Measurements from ENCODE around the gene NKX1-1. TPM values are rescaled to one million over a fixed set of nuclear protein-coding genes. Genes with fewer than 3 reads are reported as not detected.

NKX1-1 gene
- total RNA-seq, 1 donor: not detected

DNA sequence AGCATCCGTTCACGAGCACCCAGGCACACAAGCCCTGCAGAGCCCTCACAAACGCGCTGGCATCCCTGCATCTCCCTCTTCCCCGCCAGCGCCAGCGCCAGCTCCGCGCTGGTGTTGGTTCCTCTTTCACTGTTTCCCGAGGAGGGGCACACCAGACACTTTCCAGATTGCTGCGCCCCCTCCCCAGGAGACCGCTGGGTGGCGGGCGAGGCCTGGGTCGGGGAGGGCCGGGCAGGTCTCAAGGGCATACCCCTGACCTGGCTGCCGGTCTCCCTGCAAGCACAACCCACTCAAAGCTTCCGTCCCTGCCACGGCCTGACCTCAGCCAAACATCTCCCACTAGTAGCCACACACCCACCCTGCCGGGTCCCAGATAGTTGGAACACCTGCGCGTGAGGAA, 2.2 kb upstream of the NKX1-1 start:
- TF ChIP-seq, protein P1, sequence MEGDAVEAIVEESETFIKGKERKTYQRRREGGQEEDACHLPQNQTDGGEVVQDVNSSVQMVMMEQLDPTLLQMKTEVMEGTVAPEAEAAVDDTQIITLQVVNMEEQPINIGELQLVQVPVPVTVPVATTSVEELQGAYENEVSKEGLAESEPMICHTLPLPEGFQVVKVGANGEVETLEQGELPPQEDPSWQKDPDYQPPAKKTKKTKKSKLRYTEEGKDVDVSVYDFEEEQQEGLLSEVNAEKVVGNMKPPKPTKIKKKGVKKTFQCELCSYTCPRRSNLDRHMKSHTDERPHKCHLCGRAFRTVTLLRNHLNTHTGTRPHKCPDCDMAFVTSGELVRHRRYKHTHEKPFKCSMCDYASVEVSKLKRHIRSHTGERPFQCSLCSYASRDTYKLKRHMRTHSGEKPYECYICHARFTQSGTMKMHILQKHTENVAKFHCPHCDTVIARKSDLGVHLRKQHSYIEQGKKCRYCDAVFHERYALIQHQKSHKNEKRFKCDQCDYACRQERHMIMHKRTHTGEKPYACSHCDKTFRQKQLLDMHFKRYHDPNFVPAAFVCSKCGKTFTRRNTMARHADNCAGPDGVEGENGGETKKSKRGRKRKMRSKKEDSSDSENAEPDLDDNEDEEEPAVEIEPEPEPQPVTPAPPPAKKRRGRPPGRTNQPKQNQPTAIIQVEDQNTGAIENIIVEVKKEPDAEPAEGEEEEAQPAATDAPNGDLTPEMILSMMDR (IDR thresholded peaks at IDR 0.05; ENCODE audit: insufficient read depth, low read depth, low read length): no peak
- no peak overlapping the region for H3K4me3 ChIP-seq (ENCODE audit: low read depth, low read length)
- DNase-seq (ENCODE audit: low read depth): no peak

DNA sequence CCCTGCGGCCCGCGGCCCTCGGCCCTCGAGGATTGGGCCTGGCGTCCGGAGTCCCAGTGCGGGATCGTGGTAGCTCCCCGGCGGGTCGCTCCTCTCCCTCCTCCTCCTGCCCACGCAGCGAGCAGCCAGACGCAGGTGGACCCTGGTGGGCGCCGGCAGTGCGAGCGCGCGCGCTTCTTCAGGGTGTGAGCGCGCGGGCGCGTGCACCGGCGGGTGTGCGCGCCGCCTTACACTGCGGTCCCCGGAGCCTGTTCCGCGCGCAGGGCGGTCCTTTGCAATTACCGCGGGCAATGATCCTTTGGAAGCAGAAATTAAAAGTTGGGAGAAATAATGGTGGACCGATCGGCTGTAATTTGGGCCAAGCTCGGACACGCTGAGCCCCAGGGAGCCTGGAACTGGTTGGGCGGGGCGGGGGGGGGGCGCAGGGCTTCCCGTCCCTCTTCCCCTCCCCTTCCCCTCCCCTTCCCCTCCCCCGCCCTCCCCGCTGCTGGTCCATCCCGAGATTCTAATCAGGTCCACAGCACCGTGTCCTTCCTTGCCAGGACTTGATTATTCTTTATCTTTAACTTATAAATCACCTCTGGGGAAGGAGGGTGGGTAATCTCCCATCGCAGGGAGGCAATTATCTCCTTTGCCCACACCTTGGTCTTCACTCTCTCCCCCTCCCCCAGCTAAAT, 1.6 kb upstream of the NKX1-1 start:
- no peak overlapping the region for H3K4me3 ChIP-seq (ENCODE audit: low read depth, low read length)
- TF ChIP-seq, protein P1 (IDR thresholded peaks at IDR 0.05; ENCODE audit: insufficient read depth, low read depth, low read length): no peak
- DNase-seq (ENCODE audit: low read depth): no peak

DNA sequence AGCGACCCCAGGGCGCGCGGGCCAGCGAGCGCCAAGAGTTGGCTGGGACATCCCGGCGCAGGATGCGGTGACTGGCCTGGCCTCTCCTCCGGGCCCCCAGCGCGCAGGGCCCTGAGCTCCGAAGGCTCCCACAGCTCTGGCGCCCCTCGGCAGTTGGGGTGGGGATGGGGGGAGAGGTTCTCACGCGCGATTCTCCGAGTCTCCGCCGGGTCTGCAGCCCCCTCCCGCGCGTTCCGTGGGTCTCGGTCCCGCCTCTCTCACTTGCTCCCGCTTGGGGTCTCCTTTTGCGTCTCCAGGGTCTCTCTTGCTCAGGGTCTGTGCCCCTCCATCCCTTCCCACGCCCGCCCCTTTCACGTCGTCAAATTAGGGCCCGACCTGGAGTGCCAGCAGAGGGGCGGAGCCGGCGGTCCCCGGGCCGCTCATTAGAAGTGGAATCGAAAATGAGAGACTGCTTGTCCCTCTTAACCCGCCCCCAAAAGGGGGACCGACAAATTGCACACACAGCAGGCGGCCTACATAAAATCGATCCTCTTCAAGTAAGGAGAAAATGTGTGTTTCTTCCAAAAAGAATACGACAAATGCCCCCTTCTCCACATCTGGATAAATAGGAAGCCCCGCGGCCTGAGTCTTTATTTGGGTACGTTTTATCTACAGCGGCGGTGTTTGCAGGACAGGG, 877 bp upstream of the NKX1-1 start:
- TF ChIP-seq, protein P1 (IDR thresholded peaks at IDR 0.05; ENCODE audit: insufficient read depth, low read depth, low read length): no peak
- DNase-seq (ENCODE audit: low read depth): no peak

DNA sequence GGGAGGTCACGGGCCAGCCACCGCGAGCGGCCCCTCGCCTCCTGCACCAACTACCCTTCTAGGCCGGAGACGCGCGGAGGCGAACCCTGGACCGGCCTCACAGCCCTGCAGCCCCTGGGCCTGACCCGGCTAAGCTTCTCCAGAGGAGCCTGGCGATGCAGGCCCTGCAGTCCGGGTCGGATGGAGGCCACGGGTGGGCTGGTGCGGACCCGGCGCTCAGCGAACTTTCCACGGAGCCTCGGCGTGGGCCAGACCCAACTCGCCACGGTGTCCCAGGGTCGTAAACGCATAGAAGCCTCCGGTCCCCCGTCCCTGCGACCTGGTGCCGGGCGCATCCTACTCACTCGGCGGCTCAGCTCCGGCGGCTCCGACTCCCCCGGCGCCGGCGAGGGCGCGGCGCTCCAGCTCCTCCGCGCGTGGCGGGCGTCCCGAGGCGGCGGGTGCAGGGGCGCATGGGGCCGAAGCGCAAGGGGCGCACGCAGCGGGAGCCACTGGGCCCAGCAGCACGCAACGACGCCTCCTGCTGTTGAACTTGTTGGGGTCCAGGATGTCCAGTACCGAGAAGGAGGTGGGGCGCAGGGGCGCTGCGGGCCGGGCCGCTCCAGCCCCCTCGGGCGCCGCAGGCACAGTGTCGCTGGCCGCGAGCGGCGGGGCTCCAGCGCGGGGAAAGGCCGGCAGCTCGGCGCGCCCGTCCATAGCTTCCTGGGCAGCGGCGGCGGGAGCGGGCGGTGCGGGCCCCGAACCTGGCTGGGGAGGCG, 427 bp downstream of the NKX1-1 start:
- DNase-seq (ENCODE audit: low read depth): no peak

More for the DNA sequence above, 877 bp upstream of the NKX1-1 start:
- H3K4me3 ChIP-seq (ENCODE audit: low read depth, low read length): no peak overlapping the region

DNA sequence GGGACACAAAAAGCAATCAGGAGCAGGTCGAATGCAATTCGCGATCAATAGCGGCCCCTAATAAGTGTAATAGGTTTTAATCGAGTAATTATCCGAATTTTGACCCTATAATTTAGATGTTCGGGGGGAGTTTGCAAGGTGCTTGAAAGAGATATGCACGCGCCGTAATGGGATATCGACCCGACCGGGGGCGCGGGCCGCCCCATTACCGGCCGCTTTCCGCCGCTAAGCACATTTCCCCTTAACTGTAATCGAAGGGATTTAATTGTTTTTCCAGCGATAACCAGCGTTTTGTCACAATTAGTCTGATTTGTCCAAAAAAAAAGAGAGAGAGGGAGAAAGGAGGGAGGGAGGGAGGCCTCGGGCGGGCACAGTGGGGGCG, 997 bp downstream of the NKX1-1 start:
- TF ChIP-seq, protein P1 (IDR thresholded peaks at IDR 0.05; ENCODE audit: insufficient read depth, low read depth, low read length): no peak
- DNase-seq (ENCODE audit: low read depth): no peak
- no peak overlapping the region for H3K4me3 ChIP-seq (ENCODE audit: low read depth, low read length)

More for the DNA sequence above, 427 bp downstream of the NKX1-1 start:
- TF ChIP-seq, protein P1 (IDR thresholded peaks at IDR 0.05; ENCODE audit: insufficient read depth, low read depth, low read length): no peak
- no peak overlapping the region for H3K4me3 ChIP-seq (ENCODE audit: low read depth, low read length)

DNA sequence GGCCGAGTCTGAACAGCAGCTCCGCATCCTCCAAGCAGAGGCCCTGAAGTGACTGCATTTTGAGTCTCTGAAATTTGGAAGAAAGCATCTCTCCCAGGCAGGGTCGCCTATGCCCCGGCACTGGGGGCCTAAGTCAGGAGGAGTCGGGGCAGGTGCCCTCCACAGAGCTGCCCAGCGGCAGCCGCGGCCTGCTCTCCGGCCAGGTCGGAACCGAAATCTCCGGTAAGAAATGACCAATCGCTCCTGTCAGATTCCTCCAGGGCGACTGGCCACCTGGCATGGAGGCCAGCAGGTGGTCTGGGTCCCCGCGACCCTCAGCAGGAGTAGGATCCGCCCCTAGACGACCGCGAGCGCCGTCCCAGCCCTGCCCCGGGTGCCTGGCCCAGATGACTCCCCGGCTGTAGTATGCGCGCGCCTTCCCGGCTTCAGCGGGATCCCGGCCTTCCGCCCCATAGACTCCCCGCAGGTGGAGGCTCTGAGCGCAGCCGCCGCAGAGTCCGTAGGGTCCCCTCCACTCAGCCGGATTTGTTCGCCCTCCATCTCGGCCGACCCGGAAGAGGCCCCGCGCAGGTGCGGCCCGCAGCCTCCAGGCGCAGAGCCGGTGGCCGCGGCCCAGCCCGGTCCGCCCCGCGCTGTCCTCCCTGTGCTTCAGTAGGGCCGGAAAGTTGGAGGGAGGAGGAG, 1.5 kb downstream of the NKX1-1 start:
- no peak overlapping the region for H3K4me3 ChIP-seq (ENCODE audit: low read depth, low read length)
- DNase-seq (ENCODE audit: low read depth): no peak
- TF ChIP-seq, protein P1 (IDR thresholded peaks at IDR 0.05; ENCODE audit: insufficient read depth, low read depth, low read length): no peak
